Measurements from ENCODE around the gene LATS2. TPM values are rescaled to one million over a fixed set of nuclear protein-coding genes. Genes with fewer than 3 reads are reported as not detected.

The LATS2 gene
- total and polyA plus RNA-seq, 4 donors, result 8.1 to 12.1 (median 8.6) TPM

DNA sequence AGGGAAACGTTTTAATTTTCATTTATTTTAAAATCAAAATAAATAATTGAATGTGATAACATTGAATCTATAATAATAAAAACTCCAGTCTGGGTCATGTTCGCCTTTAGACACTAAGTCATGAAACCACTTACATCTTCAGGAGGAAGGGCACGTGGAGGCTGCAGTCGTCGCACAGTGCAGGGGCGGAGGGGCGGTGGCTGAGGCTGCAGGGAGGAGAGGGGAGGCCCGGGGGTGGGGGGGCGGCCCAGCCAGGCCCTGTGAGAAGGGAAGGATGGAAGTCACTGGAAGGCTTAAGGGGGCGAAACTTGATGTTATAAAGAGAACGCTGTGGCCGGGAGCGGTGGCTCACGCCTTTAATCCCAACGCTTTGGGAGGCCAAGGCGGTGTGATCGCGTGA lies 14.9 kb upstream of the LATS2 start:
- no peaks in the 10 kb centered on the region for H3K27me3 ChIP-seq (ENCODE audit: control insufficient read depth, insufficient read depth, low read length)
- H3K4me1 ChIP-seq (ENCODE audit: control insufficient read depth, insufficient read depth, low read length), result peaks cover 15% of the 10 kb centered on the region
- H3K9me3 ChIP-seq (ENCODE audit: control insufficient read depth, insufficient read depth, low read length), result no peaks in the 10 kb centered on the region
- DNase-seq (ENCODE audit: low read depth in 4 of 6, low spot score in 6 of 6), result peak in 1 of 6 donors; percentile 3
- 90% methylated on average over 11 of the region's 18 CpGs for WGBS (ENCODE audit: insufficient coverage)
- no peak overlapping the region for H3K27ac ChIP-seq (ENCODE audit: low read depth, low read length)
- no peaks in the 10 kb centered on the region for H3K36me3 ChIP-seq (ENCODE audit: control insufficient read depth, insufficient read depth, low read length)
- H3K4me3 ChIP-seq (ENCODE audit: low read depth, low read length), result no peak overlapping the region

DNA sequence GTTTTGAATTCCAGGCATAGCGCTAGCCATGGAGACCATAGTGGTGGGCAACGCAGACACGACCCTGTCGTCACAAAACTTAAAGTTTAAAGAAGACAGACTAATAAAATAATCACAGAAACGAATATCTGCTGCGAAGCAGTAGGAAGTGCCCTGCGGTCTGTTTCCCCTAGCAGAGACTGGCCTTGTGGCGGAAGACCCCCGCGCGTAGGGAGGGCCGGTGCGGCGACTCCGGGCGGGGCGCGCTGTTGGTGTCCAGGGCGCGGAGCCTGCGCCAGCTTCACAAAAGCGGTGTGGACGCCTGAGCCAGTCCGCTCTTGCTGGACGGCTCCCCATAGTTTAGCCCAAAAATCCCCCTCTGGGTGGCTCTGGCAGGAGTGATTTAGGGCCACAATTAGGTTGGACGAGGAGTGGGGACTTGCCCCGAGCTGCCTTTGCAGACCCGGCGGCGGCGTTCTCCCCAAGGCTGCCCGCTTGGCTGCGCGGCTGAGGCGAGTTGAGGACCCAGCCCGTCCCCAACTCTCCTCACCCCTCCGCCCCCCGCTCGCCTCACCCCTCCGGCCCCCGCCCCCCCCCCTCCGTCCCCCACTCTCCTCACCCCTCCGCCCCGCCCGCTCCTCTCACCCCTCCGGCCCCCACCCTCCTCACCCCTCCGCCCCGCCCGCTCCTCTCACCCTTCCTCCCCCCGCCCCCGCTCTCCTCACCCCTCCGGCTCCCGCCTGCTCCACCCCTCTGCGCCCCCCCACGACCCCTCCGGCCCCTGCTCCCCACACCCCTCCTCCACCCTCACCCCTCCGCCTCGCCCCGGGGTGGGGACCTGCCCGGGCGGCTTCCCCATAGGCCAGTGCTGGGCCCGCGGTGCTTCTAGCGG lies 14.2 kb upstream of the LATS2 start:
- under 1% methylated on average over 29 of the region's 64 CpGs for WGBS (ENCODE audit: insufficient coverage)
- Histone ChIP-seq H3K4me3 (ENCODE audit: low read depth, low read length) (peak overlapping the region; percentile 53), H3K27me3 (ENCODE audit: control insufficient read depth, insufficient read depth, low read length) (no peaks in the 10 kb centered on the region), H3K9me3 (ENCODE audit: control insufficient read depth, insufficient read depth, low read length) (no peaks in the 10 kb centered on the region), H3K27ac (ENCODE audit: low read depth, low read length) (peak overlapping the region; percentile 70), H3K36me3 (ENCODE audit: control insufficient read depth, insufficient read depth, low read length) (no peaks in the 10 kb centered on the region), H3K4me1 (ENCODE audit: control insufficient read depth, insufficient read depth, low read length) (peaks cover 15% of the 10 kb centered on the region)
- DNase-seq (ENCODE audit: low read depth in 4 of 6, low spot score in 6 of 6), result peak in 2 of 6 donors; percentile 53 to 62

DNA sequence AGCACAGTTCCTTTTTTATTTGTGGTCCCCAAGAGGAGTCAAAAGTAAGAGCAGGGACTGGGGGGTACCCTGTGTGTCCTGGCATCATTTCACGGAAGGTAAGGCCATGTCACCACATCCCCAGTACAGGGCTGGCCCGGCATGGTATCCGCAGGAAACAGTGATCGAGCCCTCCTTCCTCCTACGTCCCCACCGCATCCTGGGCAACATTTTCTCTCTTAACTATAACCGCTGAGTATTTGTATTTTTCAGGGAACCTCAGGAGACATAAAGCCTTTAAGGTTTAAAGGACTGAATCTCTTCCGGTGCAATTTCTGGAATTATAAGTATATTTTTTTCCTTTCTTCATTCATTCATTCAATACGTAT lies 13.6 kb upstream of the LATS2 start:
- H3K27ac ChIP-seq (ENCODE audit: low read depth, low read length), result peak overlapping the region; percentile 70

DNA sequence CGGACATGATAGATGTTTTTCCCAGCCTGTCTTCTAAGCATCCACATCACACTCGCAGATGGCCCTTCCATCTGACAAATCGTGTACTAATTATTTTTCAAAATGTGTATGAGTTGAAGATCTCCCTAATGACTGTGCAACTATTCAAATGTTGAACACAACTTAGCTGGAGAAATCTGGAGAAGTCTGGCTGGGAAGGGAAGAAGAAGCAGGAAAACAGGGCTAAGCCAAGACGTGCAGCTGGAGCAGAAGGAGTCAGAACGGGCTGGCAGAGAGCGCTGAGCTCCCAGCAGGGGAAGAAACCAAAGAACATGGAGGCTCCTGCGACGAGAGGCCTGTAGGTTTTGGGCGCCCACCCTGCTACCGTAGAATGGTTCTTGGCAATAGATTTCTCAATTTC lies 13.2 kb upstream of the LATS2 start:
- Histone ChIP-seq H3K36me3 (ENCODE audit: control insufficient read depth, insufficient read depth, low read length) (no peaks in the 10 kb centered on the region), H3K27me3 (ENCODE audit: control insufficient read depth, insufficient read depth, low read length) (no peaks in the 10 kb centered on the region), H3K4me3 (ENCODE audit: low read depth, low read length) (no peak overlapping the region), H3K9me3 (ENCODE audit: control insufficient read depth, insufficient read depth, low read length) (no peaks in the 10 kb centered on the region), H3K4me1 (ENCODE audit: control insufficient read depth, insufficient read depth, low read length) (peaks cover 15% of the 10 kb centered on the region), H3K27ac (ENCODE audit: low read depth, low read length) (peak overlapping the region; percentile 67)
- DNase-seq (ENCODE audit: low read depth in 4 of 6, low spot score in 6 of 6), result peak in 2 of 6 donors; percentile 17 to 85
- WGBS (ENCODE audit: insufficient coverage), result 31% methylated on average over 3 of the region's 10 CpGs

More for the DNA sequence above, 13.6 kb upstream of the LATS2 start:
- Histone ChIP-seq H3K36me3 (ENCODE audit: control insufficient read depth, insufficient read depth, low read length) (no peaks in the 10 kb centered on the region), H3K27me3 (ENCODE audit: control insufficient read depth, insufficient read depth, low read length) (no peaks in the 10 kb centered on the region), H3K9me3 (ENCODE audit: control insufficient read depth, insufficient read depth, low read length) (no peaks in the 10 kb centered on the region), H3K4me1 (ENCODE audit: control insufficient read depth, insufficient read depth, low read length) (peaks cover 15% of the 10 kb centered on the region), H3K4me3 (ENCODE audit: low read depth, low read length) (peak overlapping the region; percentile 53)
- 0% methylated on average over 1 of the region's 9 CpGs for WGBS (ENCODE audit: insufficient coverage)
- DNase-seq (ENCODE audit: low read depth in 4 of 6, low spot score in 6 of 6), result no peak

DNA sequence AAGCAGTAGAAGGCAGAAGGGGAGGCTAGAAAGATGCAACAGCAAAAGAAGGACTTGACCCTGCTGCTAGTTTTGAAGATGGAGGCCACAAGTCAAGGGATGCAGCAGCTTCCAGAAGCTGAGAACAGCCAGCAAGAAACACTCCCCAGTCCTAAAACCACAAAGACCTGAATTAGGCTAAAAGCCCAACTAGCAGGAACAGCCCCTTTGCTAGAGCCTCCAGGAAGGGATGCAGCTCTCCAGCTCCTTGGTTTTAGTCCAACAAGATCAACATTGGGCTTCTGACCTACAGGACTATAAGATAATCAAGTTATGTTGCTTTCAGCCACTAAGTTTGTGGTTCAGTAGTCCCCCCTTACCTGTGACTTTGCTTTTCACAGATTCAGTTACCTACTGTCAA lies 10.5 kb upstream of the LATS2 start:
- H3K4me3 ChIP-seq (ENCODE audit: low read depth, low read length), result no peak overlapping the region
- no peaks in the 10 kb centered on the region for H3K36me3 ChIP-seq (ENCODE audit: control insufficient read depth, insufficient read depth, low read length)
- no peaks in the 10 kb centered on the region for H3K9me3 ChIP-seq (ENCODE audit: control insufficient read depth, insufficient read depth, low read length)
- no peaks in the 10 kb centered on the region for H3K27me3 ChIP-seq (ENCODE audit: control insufficient read depth, insufficient read depth, low read length)
- DNase-seq (ENCODE audit: low read depth in 4 of 6, low spot score in 6 of 6), result no peak
- H3K4me1 ChIP-seq (ENCODE audit: control insufficient read depth, insufficient read depth, low read length), result peaks cover 15% of the 10 kb centered on the region
- no peak overlapping the region for H3K27ac ChIP-seq (ENCODE audit: low read depth, low read length)

DNA sequence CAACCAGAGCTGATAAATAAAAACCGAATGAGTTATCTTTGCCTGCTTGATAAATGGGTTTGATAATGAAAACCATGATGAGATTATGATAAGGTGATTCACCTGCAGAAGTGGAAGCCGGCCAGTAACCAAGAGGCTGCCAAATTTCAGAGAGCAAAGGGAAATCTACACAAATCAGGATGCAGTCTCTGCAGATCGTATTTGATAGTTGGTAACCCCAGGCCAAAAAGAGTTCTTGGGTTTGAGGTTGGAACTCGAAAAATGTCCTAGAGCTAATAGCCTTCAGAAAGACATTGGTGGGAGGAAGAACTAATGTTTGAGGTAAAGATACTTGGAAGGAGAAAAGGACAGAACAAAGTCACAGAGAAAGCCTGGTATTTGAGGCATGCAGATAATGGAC lies 9.6 kb upstream of the LATS2 start:
- H3K4me1 ChIP-seq (ENCODE audit: control insufficient read depth, insufficient read depth, low read length), result peaks cover 12% of the 10 kb centered on the region
- H3K4me3 ChIP-seq (ENCODE audit: low read depth, low read length), result no peak overlapping the region
- DNase-seq (ENCODE audit: low read depth in 4 of 6, low spot score in 6 of 6), result no peak
- 84% methylated on average over 3 of the region's 4 CpGs for WGBS (ENCODE audit: insufficient coverage)
- H3K36me3 ChIP-seq (ENCODE audit: control insufficient read depth, insufficient read depth, low read length), result no peaks in the 10 kb centered on the region
- no peak overlapping the region for H3K27ac ChIP-seq (ENCODE audit: low read depth, low read length)
- no peaks in the 10 kb centered on the region for H3K9me3 ChIP-seq (ENCODE audit: control insufficient read depth, insufficient read depth, low read length)
- H3K27me3 ChIP-seq (ENCODE audit: control insufficient read depth, insufficient read depth, low read length), result no peaks in the 10 kb centered on the region

DNA sequence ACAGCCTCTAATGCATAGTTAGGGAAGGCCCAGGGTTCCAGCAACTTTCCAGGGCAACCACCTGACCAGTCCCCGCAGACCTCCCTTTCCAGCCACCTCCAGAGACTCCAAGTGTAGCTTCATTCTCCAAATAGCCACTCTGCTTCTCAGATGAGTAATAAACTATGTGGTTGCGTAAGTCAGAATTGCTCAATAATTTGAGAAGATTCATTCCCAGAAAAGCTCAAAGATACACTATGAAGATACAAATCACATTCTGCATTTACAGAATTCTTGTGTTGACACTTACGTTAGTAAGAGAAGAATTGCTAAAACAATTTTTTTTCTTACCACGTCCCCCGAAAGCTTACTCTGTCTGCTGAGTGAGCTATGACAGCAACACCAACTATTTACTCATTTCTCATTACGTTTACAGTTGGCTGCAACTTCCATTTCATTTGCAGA lies 8.2 kb upstream of the LATS2 start:
- no peaks in the 10 kb centered on the region for H3K36me3 ChIP-seq (ENCODE audit: control insufficient read depth, insufficient read depth, low read length)
- peak in 1 of 6 donors; percentile 22 for DNase-seq (ENCODE audit: low read depth in 4 of 6, low spot score in 6 of 6)
- H3K4me3 ChIP-seq (ENCODE audit: low read depth, low read length), result no peak overlapping the region
- WGBS (ENCODE audit: insufficient coverage), result no CpG with 5 or more reads among the region's 6 CpGs
- H3K27ac ChIP-seq (ENCODE audit: low read depth, low read length), result no peak overlapping the region
- H3K4me1 ChIP-seq (ENCODE audit: control insufficient read depth, insufficient read depth, low read length), result peaks cover under 1% of the 10 kb centered on the region
- H3K9me3 ChIP-seq (ENCODE audit: control insufficient read depth, insufficient read depth, low read length), result no peaks in the 10 kb centered on the region
- H3K27me3 ChIP-seq (ENCODE audit: control insufficient read depth, insufficient read depth, low read length), result no peaks in the 10 kb centered on the region

DNA sequence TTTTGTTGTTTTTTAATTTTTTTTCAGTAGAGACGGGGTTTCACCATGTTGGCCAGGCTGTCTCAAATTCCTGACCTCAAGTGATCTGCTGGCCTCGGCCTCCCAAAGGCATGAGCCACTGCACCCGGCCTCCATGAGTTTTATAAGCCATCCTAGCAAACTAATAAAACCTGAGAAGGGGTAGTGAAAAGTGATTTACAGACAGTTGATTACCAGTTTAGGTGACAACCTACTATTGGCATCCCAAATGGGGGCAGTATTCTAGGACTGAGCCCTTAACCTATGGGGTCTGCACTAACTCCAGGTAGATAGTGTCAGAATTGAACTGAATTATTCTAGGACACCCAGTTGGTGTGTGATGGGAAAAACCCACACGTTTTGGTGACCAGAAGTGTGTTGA lies 6.5 kb upstream of the LATS2 start:
- Histone ChIP-seq H3K36me3 (ENCODE audit: control insufficient read depth, insufficient read depth, low read length) (no peaks in the 10 kb centered on the region), H3K27me3 (ENCODE audit: control insufficient read depth, insufficient read depth, low read length) (no peaks in the 10 kb centered on the region), H3K27ac (ENCODE audit: low read depth, low read length) (no peak overlapping the region), H3K9me3 (ENCODE audit: control insufficient read depth, insufficient read depth, low read length) (no peaks in the 10 kb centered on the region), H3K4me1 (ENCODE audit: control insufficient read depth, insufficient read depth, low read length) (no peaks in the 10 kb centered on the region), H3K4me3 (ENCODE audit: low read depth, low read length) (no peak overlapping the region)
- no peak for DNase-seq (ENCODE audit: low read depth in 4 of 6, low spot score in 6 of 6)
- WGBS (ENCODE audit: insufficient coverage), result 80% methylated on average over 1 of the region's 4 CpGs

DNA sequence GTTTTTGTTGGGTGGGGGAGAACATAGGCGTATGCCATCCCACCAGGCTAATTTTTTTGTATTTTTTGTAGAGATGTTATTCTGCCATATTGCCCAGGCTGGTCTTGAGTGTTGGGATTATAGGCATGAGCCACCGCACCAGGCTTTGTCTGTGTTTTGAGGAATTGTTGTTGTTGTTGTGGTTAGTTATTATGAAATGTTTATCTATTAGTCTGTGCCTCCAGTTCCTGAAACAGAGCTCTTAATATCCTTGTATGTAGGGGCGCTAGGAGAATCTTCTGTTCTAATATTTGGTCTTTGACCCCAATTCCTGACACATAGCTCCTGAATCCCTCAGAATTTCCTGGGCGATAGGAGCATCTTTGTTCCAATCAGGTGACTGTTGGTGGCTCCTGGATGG lies 5.6 kb upstream of the LATS2 start:
- no peak for DNase-seq (ENCODE audit: low read depth in 4 of 6, low spot score in 6 of 6)
- Histone ChIP-seq H3K9me3 (ENCODE audit: control insufficient read depth, insufficient read depth, low read length) (no peaks in the 10 kb centered on the region), H3K27ac (ENCODE audit: low read depth, low read length) (no peak overlapping the region), H3K4me1 (ENCODE audit: control insufficient read depth, insufficient read depth, low read length) (no peaks in the 10 kb centered on the region), H3K27me3 (ENCODE audit: control insufficient read depth, insufficient read depth, low read length) (no peaks in the 10 kb centered on the region), H3K36me3 (ENCODE audit: control insufficient read depth, insufficient read depth, low read length) (no peaks in the 10 kb centered on the region), H3K4me3 (ENCODE audit: low read depth, low read length) (no peak overlapping the region)
- WGBS (ENCODE audit: insufficient coverage), result 100% methylated on average over 1 of the region's 4 CpGs

DNA sequence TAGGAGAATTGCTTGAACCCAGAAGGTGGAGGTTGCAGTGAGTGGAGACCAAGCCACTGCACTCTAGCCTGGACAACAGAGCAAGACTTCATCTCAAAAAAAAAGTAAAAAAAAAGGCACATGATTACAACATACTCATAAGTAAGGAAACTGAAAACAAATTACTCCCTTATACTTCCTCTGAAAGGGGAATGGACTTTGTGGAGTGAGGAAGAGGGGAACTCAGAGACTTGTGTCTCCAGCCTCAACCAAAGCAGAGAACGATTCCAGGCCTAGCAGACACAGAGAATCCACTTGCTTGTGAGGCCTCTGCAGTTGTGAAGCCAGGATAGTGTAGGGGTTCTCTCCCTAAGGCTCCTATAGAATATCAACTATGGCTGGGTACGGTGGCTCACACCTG lies 4.3 kb upstream of the LATS2 start:
- no peak overlapping the region for H3K4me3 ChIP-seq (ENCODE audit: low read depth, low read length)
- H3K9me3 ChIP-seq (ENCODE audit: control insufficient read depth, insufficient read depth, low read length), result no peaks in the 10 kb centered on the region
- DNase-seq (ENCODE audit: low read depth in 4 of 6, low spot score in 6 of 6), result no peak
- 100% methylated on average over 2 of the region's 2 CpGs for WGBS (ENCODE audit: insufficient coverage)
- H3K27ac ChIP-seq (ENCODE audit: low read depth, low read length), result no peak overlapping the region
- H3K4me1 ChIP-seq (ENCODE audit: control insufficient read depth, insufficient read depth, low read length), result no peaks in the 10 kb centered on the region
- H3K36me3 ChIP-seq (ENCODE audit: control insufficient read depth, insufficient read depth, low read length), result no peaks in the 10 kb centered on the region
- H3K27me3 ChIP-seq (ENCODE audit: control insufficient read depth, insufficient read depth, low read length), result no peaks in the 10 kb centered on the region
